MM.1S (cell line): ENCODE data around the gene HTRA1.

Source experiments
- DNase-seq: peaks from one replicate; pipeline ENCODE4 v3.0.0-alpha.2; 2015
- H2AFZ ChIP-seq: fragments of 300-600 bp; sonication (generic); 2 replicates; pipeline ENCODE4 v1.6.0; 2016; ENCODE audit warnings: antibody characterized with exemption, low read length
- H3F3A ChIP-seq: fragments of 300-600 bp; sonication (generic); 2 replicates; pipeline ENCODE4 v1.6.1; 2016; ENCODE audit warnings: mild to moderate bottlenecking, antibody characterized with exemption, low read length, moderate library complexity, mixed read lengths; ENCODE audit not compliant: insufficient read depth
- H3K27ac ChIP-seq: fragments of 300-600 bp; sonication (generic); 2 replicates; pipeline ENCODE4 v1.5.1; 2016; ENCODE audit warnings: mild to moderate bottlenecking, low read length
- H3K27me3 ChIP-seq: fragments of 300-600 bp; sonication (generic); replicated peaks from 2 replicates; pipeline ENCODE4 v1.6.0; 2016; ENCODE audit warnings: low read length; ENCODE audit not compliant: insufficient read depth
- H3K36me3 ChIP-seq: fragments of 300-600 bp; sonication (generic); replicated peaks from 2 replicates; pipeline ENCODE4 v1.6.1; 2016; ENCODE audit warnings: mild to moderate bottlenecking, low read length, mixed read lengths; ENCODE audit not compliant: insufficient read depth
- H3K4me1 ChIP-seq: fragments of 300-600 bp; sonication (generic); 2 replicates; pipeline ENCODE4 v1.6.1; 2016; ENCODE audit warnings: low read length, mixed read lengths
- H3K4me2 ChIP-seq: fragments of 300-600 bp; sonication (generic); 2 replicates; pipeline ENCODE4 v1.6.0; 2016; ENCODE audit warnings: low read depth, low read length
- H3K4me3 ChIP-seq: fragments of 300-600 bp; sonication (generic); 2 replicates; pipeline ENCODE4 v1.5.1; 2016; ENCODE audit warnings: low read length, mixed read lengths
- H3K79me2 ChIP-seq: fragments of 300-600 bp; sonication (generic); 2 replicates; pipeline ENCODE4 v1.6.1; 2016; ENCODE audit warnings: mixed run types, low read length, mixed read lengths
- H3K9ac ChIP-seq: fragments of 300-600 bp; sonication (generic); 2 replicates; pipeline ENCODE4 v1.6.1; 2016; ENCODE audit warnings: low read length, mixed read lengths
- H3K9me2 ChIP-seq: fragments of 300-600 bp; sonication (generic); replicated peaks from 2 replicates; pipeline ENCODE4 v1.6.1; 2016; ENCODE audit warnings: mild to moderate bottlenecking, low read length, mixed read lengths; ENCODE audit not compliant: insufficient read depth
- H3K9me3 ChIP-seq: fragments of 300-600 bp; sonication (generic); replicated peaks from 2 replicates; pipeline ENCODE4 v1.6.1; 2016; ENCODE audit warnings: mild to moderate bottlenecking, low read length, mixed read lengths; ENCODE audit not compliant: insufficient read depth
- H4K20me1 ChIP-seq: fragments of 300-600 bp; sonication (generic); 2 replicates; pipeline ENCODE4 v1.6.1; 2016; ENCODE audit warnings: mild to moderate bottlenecking, low read length, moderate library complexity, mixed read lengths; ENCODE audit not compliant: insufficient read depth
- EZH2 ChIP-seq: fragments of 300-600 bp; sonication (generic); optimal IDR thresholded peaks from 2 replicates; pipeline ENCODE3; 2017; ENCODE audit warnings: low read depth, mild to moderate bottlenecking, antibody characterized with exemption, low read length, mixed read lengths
- EZH2phosphoT487 ChIP-seq: fragments of 300-600 bp; sonication (generic); IDR thresholded peaks from 2 replicates; pipeline ENCODE4 v1.6.1; 2018; ENCODE audit warnings: antibody characterized with exemption, low read length
- TF ChIP-seq, protein P1 (sequence below): fragments of 300-600 bp; sonication (generic); IDR thresholded peaks from 2 replicates; pipeline ENCODE4 v1.5.1; 2016; ENCODE audit warnings: antibody characterized with exemption, low read length, mixed read lengths

HTRA1 gene

DNA sequence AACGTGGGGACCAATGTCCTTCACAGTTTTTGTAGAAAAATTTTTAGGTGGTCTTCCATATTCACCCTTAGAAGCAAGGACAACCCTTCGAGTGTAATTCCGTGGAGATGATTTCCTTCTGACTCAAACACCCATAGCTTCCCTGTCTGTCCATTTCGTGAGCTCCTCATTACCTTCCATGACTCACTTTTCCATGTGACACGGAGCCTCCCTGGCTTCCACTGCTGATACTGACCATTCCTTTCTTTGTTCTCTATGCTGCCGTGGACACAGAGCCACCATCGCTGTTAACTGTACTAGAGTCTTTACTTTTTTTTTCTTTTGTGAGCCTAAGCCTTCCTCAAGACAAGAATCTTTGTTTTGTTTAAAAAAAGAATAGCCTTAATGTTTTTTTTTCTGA, 19.4 kb upstream of the HTRA1 start:
- TF ChIP-seq, protein P1, sequence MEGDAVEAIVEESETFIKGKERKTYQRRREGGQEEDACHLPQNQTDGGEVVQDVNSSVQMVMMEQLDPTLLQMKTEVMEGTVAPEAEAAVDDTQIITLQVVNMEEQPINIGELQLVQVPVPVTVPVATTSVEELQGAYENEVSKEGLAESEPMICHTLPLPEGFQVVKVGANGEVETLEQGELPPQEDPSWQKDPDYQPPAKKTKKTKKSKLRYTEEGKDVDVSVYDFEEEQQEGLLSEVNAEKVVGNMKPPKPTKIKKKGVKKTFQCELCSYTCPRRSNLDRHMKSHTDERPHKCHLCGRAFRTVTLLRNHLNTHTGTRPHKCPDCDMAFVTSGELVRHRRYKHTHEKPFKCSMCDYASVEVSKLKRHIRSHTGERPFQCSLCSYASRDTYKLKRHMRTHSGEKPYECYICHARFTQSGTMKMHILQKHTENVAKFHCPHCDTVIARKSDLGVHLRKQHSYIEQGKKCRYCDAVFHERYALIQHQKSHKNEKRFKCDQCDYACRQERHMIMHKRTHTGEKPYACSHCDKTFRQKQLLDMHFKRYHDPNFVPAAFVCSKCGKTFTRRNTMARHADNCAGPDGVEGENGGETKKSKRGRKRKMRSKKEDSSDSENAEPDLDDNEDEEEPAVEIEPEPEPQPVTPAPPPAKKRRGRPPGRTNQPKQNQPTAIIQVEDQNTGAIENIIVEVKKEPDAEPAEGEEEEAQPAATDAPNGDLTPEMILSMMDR: no peak
- TF ChIP-seq EZH2: no peak
- no peak for TF ChIP-seq EZH2phosphoT487

DNA sequence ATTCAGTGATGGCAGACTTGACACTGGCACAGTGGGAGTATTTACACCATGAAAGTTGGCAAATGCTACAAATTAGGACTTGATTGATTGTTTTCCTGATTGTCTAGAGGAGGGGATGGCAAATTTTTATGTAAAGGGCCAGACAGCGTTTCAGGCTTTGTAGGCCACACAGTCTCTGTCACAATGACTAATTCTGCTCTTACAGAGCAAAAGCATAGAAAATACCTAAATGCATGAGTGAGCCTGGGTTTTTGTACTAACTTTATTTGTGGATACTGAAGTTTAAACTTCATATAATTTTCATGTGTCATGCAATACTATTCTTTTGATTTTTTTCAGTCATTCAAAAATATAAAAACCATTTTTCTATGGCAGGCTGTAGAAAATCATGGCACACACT, 15.9 kb upstream of the HTRA1 start:
- H3K36me3 ChIP-seq: no peaks in the 10 kb centered on the region
- no peaks in the 10 kb centered on the region for H3K9me2 ChIP-seq
- H2AFZ ChIP-seq: no peak overlapping the region
- H3K4me3 ChIP-seq: no peak overlapping the region
- TF ChIP-seq EZH2: no peak
- TF ChIP-seq, protein P1: no peak
- TF ChIP-seq EZH2phosphoT487: no peak
- H4K20me1 ChIP-seq: no peaks in the 10 kb centered on the region
- H3K4me2 ChIP-seq: no peak overlapping the region
- H3K27ac ChIP-seq: no peak overlapping the region
- no peak overlapping the region for H3K9ac ChIP-seq
- no peaks in the 10 kb centered on the region for H3K4me1 ChIP-seq
- no peaks in the 10 kb centered on the region for H3K9me3 ChIP-seq
- no peaks in the 10 kb centered on the region for H3K27me3 ChIP-seq
- DNase-seq: no peak
- no peaks in the 10 kb centered on the region for H3K79me2 ChIP-seq
- H3F3A ChIP-seq: no peaks in the 10 kb centered on the region

More for the DNA sequence above, 19.4 kb upstream of the HTRA1 start:
- no peaks in the 10 kb centered on the region for H3K27me3 ChIP-seq
- H3K4me2 ChIP-seq: no peak overlapping the region
- no peak for DNase-seq
- no peak overlapping the region for H3K4me3 ChIP-seq
- H3K27ac ChIP-seq: no peak overlapping the region
- H3K9me2 ChIP-seq: no peaks in the 10 kb centered on the region
- H3K79me2 ChIP-seq: no peaks in the 10 kb centered on the region
- H2AFZ ChIP-seq: no peak overlapping the region
- H3K9me3 ChIP-seq: no peaks in the 10 kb centered on the region
- H3K4me1 ChIP-seq: no peaks in the 10 kb centered on the region
- no peaks in the 10 kb centered on the region for H4K20me1 ChIP-seq
- H3K36me3 ChIP-seq: no peaks in the 10 kb centered on the region
- H3F3A ChIP-seq: no peaks in the 10 kb centered on the region
- H3K9ac ChIP-seq: no peak overlapping the region

DNA sequence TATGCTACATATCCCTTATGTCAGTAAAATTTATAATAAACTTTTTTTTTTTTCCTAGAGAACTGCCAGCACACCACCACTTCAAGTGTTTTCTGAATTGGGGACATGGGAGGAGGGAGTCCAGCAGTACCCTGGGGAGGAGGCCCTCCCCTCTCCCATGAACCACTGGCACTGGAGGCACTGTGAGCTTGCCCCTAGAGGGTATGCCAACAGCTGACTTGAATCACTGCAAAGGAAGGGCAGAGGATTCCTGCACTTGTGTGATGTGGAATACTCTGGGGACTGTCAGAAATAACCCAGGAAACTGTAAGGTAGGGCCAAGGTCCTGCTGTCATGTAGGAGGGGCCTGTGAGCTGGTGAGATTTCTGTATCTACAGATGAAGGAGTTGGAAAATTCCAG, 15.4 kb upstream of the HTRA1 start:
- Histone ChIP-seq H3K9me2 (no peaks in the 10 kb centered on the region), H3K4me2 (no peak overlapping the region), H3K9ac (no peak overlapping the region)

More for the DNA sequence above, 15.4 kb upstream of the HTRA1 start:
- TF ChIP-seq, protein P1: no peak
- TF ChIP-seq EZH2phosphoT487 (no peak), EZH2 (no peak)
- Histone ChIP-seq H2AFZ (no peak overlapping the region), H4K20me1 (no peaks in the 10 kb centered on the region), H3K79me2 (no peaks in the 10 kb centered on the region), H3K4me1 (no peaks in the 10 kb centered on the region), H3K9me3 (no peaks in the 10 kb centered on the region), H3K27ac (no peak overlapping the region), H3K27me3 (no peaks in the 10 kb centered on the region), H3K4me3 (no peak overlapping the region), H3K36me3 (no peaks in the 10 kb centered on the region), H3F3A (no peaks in the 10 kb centered on the region)
- no peak for DNase-seq
